Measurements from ENCODE around the gene PITPNM3. TPM values are rescaled to one million over a fixed set of nuclear protein-coding genes. Genes with fewer than 3 reads are reported as not detected.

PITPNM3 gene
- total RNA-seq, 1 donor from 2014 or later = 0.72 TPM

- H3K27ac Mint-ChIP-seq (ENCODE audit: unreplicated experiment) = no peak overlapping the region
Measured at GRCh38 chr17:6454495-6455320, 101.6 kb downstream of the PITPNM3 start.

GRCh38 chr17:6453279-6454024 lies 102.9 kb downstream of the PITPNM3 start:
- H3K27ac Mint-ChIP-seq (ENCODE audit: unreplicated experiment) = no peak overlapping the region
- peaks cover 34% of the 10 kb centered on the region for H3K4me1 Mint-ChIP-seq (ENCODE audit: unreplicated experiment)
- DNase-seq (ENCODE audit: low spot score) = no peak
- peaks cover 7% of the 10 kb centered on the region for H3K27me3 Mint-ChIP-seq (ENCODE audit: unreplicated experiment)
- no peaks in the 10 kb centered on the region for H3K9me3 Mint-ChIP-seq (ENCODE audit: unreplicated experiment)
- H3K36me3 Mint-ChIP-seq (ENCODE audit: low read depth, unreplicated experiment) = no peaks in the 10 kb centered on the region
- no peak for TF ChIP-seq CTCF (IDR thresholded peaks at IDR 0.05; ENCODE audit: unreplicated experiment)
- no peak overlapping the region for H3K4me3 Mint-ChIP-seq (ENCODE audit: unreplicated experiment)

More at GRCh38 chr17:6454495-6455320, 101.6 kb downstream of the PITPNM3 start:
- TF ChIP-seq CTCF (IDR thresholded peaks at IDR 0.05; ENCODE audit: unreplicated experiment) = no peak
- H3K4me1 Mint-ChIP-seq (ENCODE audit: unreplicated experiment) = peaks cover 34% of the 10 kb centered on the region
- no peaks in the 10 kb centered on the region for H3K36me3 Mint-ChIP-seq (ENCODE audit: low read depth, unreplicated experiment)
- H3K27me3 Mint-ChIP-seq (ENCODE audit: unreplicated experiment) = peaks cover 7% of the 10 kb centered on the region
- H3K9me3 Mint-ChIP-seq (ENCODE audit: unreplicated experiment) = no peaks in the 10 kb centered on the region
- peak overlapping the region; percentile 52 for H3K4me3 Mint-ChIP-seq (ENCODE audit: unreplicated experiment)
- DNase-seq (ENCODE audit: low spot score) = no peak

- TF ChIP-seq CTCF (IDR thresholded peaks at IDR 0.05; ENCODE audit: unreplicated experiment) = no peak
- Mint-ChIP-seq H3K27ac (ENCODE audit: unreplicated experiment) (peak overlapping the region; percentile 45), H3K27me3 (ENCODE audit: unreplicated experiment) (peaks cover 7% of the 10 kb centered on the region), H3K4me1 (ENCODE audit: unreplicated experiment) (peaks cover 34% of the 10 kb centered on the region), H3K4me3 (ENCODE audit: unreplicated experiment) (no peak overlapping the region), H3K36me3 (ENCODE audit: low read depth, unreplicated experiment) (no peaks in the 10 kb centered on the region), H3K9me3 (ENCODE audit: unreplicated experiment) (no peaks in the 10 kb centered on the region)
- no peak for DNase-seq (ENCODE audit: low spot score)
Measured at GRCh38 chr17:6452471-6453266, 103.7 kb downstream of the PITPNM3 start.

GRCh38 chr17:6450926-6451832 lies 105.2 kb downstream of the PITPNM3 start:
- H3K9me3 Mint-ChIP-seq (ENCODE audit: unreplicated experiment) = no peaks in the 10 kb centered on the region
- no peak for TF ChIP-seq CTCF (IDR thresholded peaks at IDR 0.05; ENCODE audit: unreplicated experiment)
- peak overlapping the region; percentile 16 for H3K27ac Mint-ChIP-seq (ENCODE audit: unreplicated experiment)
- H3K27me3 Mint-ChIP-seq (ENCODE audit: unreplicated experiment) = peaks cover 4% of the 10 kb centered on the region
- no peaks in the 10 kb centered on the region for H3K36me3 Mint-ChIP-seq (ENCODE audit: low read depth, unreplicated experiment)
- H3K4me3 Mint-ChIP-seq (ENCODE audit: unreplicated experiment) = peak overlapping the region; percentile 26
- DNase-seq (ENCODE audit: low spot score) = no peak
- peaks cover 31% of the 10 kb centered on the region for H3K4me1 Mint-ChIP-seq (ENCODE audit: unreplicated experiment)

Data from endothelial cell (in vitro differentiated cells).